Mammary epithelial cell (primary cell): ENCODE measurements around the gene PARD3.

Experiments used
- EZH2 ChIP-seq: IDR thresholded peaks from 2 replicates; pipeline ENCODE4 v1.6.1; 2012; ENCODE audit warnings: low read length, inconsistent platforms, borderline replicate concordance
- TF ChIP-seq, protein P1 (sequence below), 2 donors: IDR thresholded peaks in 1 of 2; conservative IDR thresholded peaks in 1 of 2; 2 replicates each; pipeline ENCODE4 v1.5.1; 2011 to 2012; ENCODE audit warnings: inconsistent platforms in 2 of 2, low read length in 2 of 2, mild to moderate bottlenecking in 2 of 2, control low read depth in 1 of 2, low read depth in 1 of 2; ENCODE audit not compliant: insufficient read depth in 1 of 2; ENCODE audit errors: extremely low read depth in 1 of 2

GRCh38 chr10:34835908-34836508 lies 20.9 kb upstream of the PARD3 start:
- TF ChIP-seq, protein P1, sequence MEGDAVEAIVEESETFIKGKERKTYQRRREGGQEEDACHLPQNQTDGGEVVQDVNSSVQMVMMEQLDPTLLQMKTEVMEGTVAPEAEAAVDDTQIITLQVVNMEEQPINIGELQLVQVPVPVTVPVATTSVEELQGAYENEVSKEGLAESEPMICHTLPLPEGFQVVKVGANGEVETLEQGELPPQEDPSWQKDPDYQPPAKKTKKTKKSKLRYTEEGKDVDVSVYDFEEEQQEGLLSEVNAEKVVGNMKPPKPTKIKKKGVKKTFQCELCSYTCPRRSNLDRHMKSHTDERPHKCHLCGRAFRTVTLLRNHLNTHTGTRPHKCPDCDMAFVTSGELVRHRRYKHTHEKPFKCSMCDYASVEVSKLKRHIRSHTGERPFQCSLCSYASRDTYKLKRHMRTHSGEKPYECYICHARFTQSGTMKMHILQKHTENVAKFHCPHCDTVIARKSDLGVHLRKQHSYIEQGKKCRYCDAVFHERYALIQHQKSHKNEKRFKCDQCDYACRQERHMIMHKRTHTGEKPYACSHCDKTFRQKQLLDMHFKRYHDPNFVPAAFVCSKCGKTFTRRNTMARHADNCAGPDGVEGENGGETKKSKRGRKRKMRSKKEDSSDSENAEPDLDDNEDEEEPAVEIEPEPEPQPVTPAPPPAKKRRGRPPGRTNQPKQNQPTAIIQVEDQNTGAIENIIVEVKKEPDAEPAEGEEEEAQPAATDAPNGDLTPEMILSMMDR (conservative IDR thresholded peaks at IDR 0.05 in 1 of 2, IDR thresholded peaks at IDR 0.05 in 1 of 2; ENCODE audit: extremely low read depth in 1 of 2, insufficient read depth in 1 of 2, low read depth in 1 of 2, low read length in 2 of 2) = no peak
- no peak for TF ChIP-seq EZH2
